AG09309 (cell line): ENCODE results near the gene CYP19A1.

Source experiments
- DNase-seq: peaks from one replicate; pipeline ENCODE4 v3.0.0-alpha.2; 2010; ENCODE audit warnings: low read depth
- H3K4me3 ChIP-seq: 2 replicates; pipeline ENCODE4 v1.5.1; 2011; ENCODE audit warnings: mild to moderate bottlenecking, low read depth, low read length, moderate library complexity; ENCODE audit not compliant: control insufficient read depth
- TF ChIP-seq, protein P1 (sequence below): IDR thresholded peaks from 2 replicates; pipeline ENCODE4 v1.5.1; 2011; ENCODE audit warnings: mild to moderate bottlenecking, low read depth, low read length, inconsistent platforms; ENCODE audit not compliant: insufficient read depth, control insufficient read depth; ENCODE audit errors: missing control alignments

The CYP19A1 gene

DNA sequence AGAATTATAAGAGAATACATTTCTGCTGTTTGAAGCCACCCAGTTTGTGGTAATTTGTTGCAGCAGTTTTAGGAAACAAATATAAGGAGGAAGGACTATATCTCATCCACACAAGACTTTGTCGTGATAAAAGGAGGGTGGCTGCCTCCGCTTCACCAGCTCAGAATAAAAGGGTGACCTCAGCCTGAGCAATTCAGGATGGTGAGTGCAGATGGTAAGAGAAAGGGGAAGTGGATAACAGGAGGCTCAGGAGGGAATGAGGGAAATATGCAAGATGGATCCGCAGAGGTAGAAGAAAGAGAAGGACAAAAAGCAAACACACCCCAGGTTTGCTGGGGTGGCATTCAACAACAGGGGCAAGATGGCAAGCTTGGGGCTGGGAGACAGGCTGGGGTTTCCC is 135.6 kb downstream of the CYP19A1 start:
- no peak for DNase-seq
- TF ChIP-seq, protein P1, sequence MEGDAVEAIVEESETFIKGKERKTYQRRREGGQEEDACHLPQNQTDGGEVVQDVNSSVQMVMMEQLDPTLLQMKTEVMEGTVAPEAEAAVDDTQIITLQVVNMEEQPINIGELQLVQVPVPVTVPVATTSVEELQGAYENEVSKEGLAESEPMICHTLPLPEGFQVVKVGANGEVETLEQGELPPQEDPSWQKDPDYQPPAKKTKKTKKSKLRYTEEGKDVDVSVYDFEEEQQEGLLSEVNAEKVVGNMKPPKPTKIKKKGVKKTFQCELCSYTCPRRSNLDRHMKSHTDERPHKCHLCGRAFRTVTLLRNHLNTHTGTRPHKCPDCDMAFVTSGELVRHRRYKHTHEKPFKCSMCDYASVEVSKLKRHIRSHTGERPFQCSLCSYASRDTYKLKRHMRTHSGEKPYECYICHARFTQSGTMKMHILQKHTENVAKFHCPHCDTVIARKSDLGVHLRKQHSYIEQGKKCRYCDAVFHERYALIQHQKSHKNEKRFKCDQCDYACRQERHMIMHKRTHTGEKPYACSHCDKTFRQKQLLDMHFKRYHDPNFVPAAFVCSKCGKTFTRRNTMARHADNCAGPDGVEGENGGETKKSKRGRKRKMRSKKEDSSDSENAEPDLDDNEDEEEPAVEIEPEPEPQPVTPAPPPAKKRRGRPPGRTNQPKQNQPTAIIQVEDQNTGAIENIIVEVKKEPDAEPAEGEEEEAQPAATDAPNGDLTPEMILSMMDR: no peak

DNA sequence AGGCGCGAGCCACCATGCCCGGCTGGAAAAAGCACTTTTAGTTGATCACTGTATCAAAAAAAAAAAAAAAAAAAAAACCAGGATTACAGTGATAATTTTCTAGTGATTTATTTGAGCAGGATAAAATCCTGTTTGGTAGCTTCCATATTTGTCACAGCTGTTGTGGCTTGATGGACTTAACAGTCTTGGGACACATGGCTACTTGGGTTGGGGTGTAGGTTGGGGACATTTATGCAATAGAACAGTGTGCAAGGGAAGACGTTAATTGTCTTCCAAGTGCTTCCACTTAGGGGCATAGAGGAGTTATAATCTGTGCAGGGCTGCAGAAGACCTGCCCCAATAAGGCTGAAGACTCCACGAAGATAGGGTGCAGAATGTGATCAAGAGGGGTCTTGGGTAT is 136.8 kb downstream of the CYP19A1 start:
- H3K4me3 ChIP-seq: no peak overlapping the region
- TF ChIP-seq, protein P1: no peak
- no peak for DNase-seq

More for the DNA sequence above, 135.6 kb downstream of the CYP19A1 start:
- H3K4me3 ChIP-seq: no peak overlapping the region

- TF ChIP-seq, protein P1: no peak
- DNase-seq: no peak
- no peak overlapping the region for H3K4me3 ChIP-seq
These were observed 137.6 kb downstream of the CYP19A1 start for GRCh38 chr15:51200792-51201191.

- H3K4me3 ChIP-seq: no peak overlapping the region
- TF ChIP-seq, protein P1: no peak
- DNase-seq: no peak
These were observed 138.9 kb downstream of the CYP19A1 start for GRCh38 chr15:51199541-51199940.

DNA sequence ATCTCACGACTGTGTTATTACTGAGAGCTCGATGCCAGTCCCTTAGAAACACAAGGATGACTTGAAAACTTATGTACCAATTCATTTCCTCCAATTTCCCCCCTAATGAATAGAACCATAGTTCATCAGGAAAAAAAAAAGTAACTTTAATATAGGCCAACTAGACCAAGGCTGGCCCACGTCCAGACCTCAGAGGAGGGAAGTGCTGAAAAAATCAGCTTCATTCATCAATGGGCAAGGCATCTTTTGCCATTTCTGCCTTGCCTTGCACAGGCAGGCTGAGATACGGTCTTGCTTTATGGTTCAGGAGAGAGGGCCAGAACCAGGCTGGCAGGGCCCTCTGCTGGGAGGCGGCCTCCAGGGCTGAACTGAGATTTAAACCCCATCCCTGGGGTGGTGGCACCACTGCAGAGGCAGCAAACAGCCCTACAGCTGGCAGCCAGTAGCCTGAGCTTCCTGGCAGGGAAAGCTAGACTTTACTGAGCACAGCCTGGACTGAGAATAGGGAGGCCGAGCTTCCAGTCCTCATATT is 139.6 kb downstream of the CYP19A1 start:
- H3K4me3 ChIP-seq: no peak overlapping the region
- TF ChIP-seq, protein P1: no peak
- DNase-seq: no peak

GRCh38 chr15:51195459-51195858 is 142.9 kb downstream of the CYP19A1 start:
- H3K4me3 ChIP-seq: no peak overlapping the region
- TF ChIP-seq, protein P1: no peak
- DNase-seq: no peak

DNA sequence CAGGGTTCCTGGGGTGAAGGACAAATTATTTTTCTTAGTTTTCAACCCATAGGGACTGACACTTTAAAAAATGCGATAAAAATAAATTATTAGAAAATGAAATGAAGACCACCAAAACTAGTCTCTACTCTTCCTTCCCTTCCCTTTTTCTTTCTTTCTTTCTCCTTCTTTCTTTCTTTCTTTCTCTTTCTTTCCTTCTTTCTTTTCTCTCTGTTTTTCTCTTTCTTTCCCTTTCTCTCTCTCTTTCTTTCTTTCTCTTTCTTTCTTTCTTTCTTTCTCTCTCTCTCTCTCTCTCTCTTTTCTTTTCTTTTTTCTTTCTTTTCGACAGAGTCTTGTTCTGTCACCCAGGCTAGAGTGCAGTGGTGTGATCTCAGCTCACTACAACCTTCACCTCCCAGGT is 144.4 kb downstream of the CYP19A1 start:
- TF ChIP-seq, protein P1: no peak
- DNase-seq: no peak
- no peak overlapping the region for H3K4me3 ChIP-seq
